ENCODE measurements around the gene SEMA3A. TPM values are rescaled to one million over a fixed set of nuclear protein-coding genes. Genes with fewer than 3 reads are reported as not detected.
A peak's percentile ranks its signal among the peaks of the same experiment; 100 is the strongest.

Gene SEMA3A
- total RNA-seq, 1 experiment from 2014 or later = 32.2 TPM

DNA sequence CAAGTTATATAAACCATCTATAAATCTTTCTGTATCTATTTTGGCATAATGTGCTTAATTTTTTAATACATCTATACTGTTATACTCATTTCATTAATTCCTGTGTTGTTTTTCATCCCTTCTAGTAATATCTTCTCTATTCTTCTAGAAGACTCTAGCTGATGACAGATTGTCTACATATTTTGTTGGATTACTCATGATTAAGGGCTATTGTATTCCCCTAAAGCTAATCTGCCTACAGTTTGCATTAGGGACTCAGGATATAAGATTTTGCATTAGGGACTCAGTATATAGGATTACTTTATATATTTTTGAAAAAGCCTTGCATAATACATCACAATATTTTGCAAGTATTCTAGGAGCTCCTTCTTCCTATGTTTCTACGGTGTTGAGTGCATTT is 8.3 kb upstream of the SEMA3A start:
- Mint-ChIP-seq H3K4me3 (no peak overlapping the region), H3K36me3 (no peaks in the 10 kb centered on the region), H3K27ac (peak overlapping the region; percentile 75), H3K4me1 (peaks cover 76% of the 10 kb centered on the region), H3K27me3 (ENCODE audit: low read depth) (no peaks in the 10 kb centered on the region), H3K9me3 (no peaks in the 10 kb centered on the region)
- CTCF ChIA-PET = no interaction called here
- no peak for DNase-seq (ENCODE audit: low spot score)
- TF ChIP-seq NFYB (CRISPR knock-in tag; conservative IDR thresholded peaks at IDR 0.05; ENCODE audit: low read depth) = no peak
- TF ChIP-seq ATF1 (CRISPR knock-in tag; IDR thresholded peaks at IDR 0.05) = no peak
- ATAC-seq = no peak
- POLR2A ChIA-PET = no interaction called here

DNA sequence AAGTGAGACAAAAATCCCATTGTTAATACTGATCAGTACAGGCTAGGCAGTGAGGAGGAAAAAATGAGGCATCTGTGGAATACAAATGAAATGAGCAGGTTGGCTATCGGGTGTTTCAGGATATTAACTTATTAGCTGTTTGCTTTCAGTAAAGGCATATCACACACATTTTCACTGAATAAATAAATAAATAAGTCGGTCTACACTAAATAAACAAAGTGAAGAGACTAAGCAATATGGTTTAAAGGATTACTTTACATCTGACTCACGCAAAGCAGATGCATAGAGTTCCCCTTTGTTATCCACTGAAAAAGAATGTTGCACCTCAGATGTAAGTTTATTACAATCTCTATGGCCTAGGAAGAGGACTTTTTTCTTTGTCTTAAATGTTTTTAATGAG is 6.3 kb upstream of the SEMA3A start:
- DNase-seq (ENCODE audit: low spot score) (no peak), ATAC-seq (peak; percentile 27; the same call in 1 of the 2 replicates)
- no peaks in the 10 kb centered on the region for H3K36me3 Mint-ChIP-seq
- ChIA-PET POLR2A (no interaction called here), CTCF (no interaction called here)
- peak overlapping the region; percentile 93 for H3K27ac Mint-ChIP-seq
- 0 out of 2 replicates have a peak overlapping the region, but pooled peaks have one; percentile 6 for H3K4me3 Mint-ChIP-seq
- peaks cover 74% of the 10 kb centered on the region for H3K4me1 Mint-ChIP-seq
- no peaks in the 10 kb centered on the region for H3K27me3 Mint-ChIP-seq (ENCODE audit: low read depth)
- H3K9me3 Mint-ChIP-seq = no peaks in the 10 kb centered on the region
- TF ChIP-seq, protein P1, sequence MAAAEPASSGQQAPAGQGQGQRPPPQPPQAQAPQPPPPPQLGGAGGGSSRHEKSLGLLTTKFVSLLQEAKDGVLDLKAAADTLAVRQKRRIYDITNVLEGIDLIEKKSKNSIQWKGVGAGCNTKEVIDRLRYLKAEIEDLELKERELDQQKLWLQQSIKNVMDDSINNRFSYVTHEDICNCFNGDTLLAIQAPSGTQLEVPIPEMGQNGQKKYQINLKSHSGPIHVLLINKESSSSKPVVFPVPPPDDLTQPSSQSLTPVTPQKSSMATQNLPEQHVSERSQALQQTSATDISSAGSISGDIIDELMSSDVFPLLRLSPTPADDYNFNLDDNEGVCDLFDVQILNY (CRISPR knock-in tag; IDR thresholded peaks at IDR 0.05) = no peak
- TF ChIP-seq FOXK1 (CRISPR knock-in tag; IDR thresholded peaks at IDR 0.05) (no peak), FOXP1 (CRISPR knock-in tag; IDR thresholded peaks at IDR 0.05; ENCODE audit: borderline replicate concordance) (no peak), EMX1 (CRISPR knock-in tag; IDR thresholded peaks at IDR 0.05) (no peak), IRF2 (CRISPR knock-in tag; IDR thresholded peaks at IDR 0.05; ENCODE audit: borderline replicate concordance, low read depth) (no peak), MYBL2 (CRISPR knock-in tag; IDR thresholded peaks at IDR 0.05) (no peak), CBFB (CRISPR knock-in tag; IDR thresholded peaks at IDR 0.05; ENCODE audit: low read depth) (no peak), TEAD1 (CRISPR knock-in tag; IDR thresholded peaks at IDR 0.05) (no peak), ZNF138 (CRISPR knock-in tag; conservative IDR thresholded peaks at IDR 0.05) (no peak)
- TF ChIP-seq, protein P2, sequence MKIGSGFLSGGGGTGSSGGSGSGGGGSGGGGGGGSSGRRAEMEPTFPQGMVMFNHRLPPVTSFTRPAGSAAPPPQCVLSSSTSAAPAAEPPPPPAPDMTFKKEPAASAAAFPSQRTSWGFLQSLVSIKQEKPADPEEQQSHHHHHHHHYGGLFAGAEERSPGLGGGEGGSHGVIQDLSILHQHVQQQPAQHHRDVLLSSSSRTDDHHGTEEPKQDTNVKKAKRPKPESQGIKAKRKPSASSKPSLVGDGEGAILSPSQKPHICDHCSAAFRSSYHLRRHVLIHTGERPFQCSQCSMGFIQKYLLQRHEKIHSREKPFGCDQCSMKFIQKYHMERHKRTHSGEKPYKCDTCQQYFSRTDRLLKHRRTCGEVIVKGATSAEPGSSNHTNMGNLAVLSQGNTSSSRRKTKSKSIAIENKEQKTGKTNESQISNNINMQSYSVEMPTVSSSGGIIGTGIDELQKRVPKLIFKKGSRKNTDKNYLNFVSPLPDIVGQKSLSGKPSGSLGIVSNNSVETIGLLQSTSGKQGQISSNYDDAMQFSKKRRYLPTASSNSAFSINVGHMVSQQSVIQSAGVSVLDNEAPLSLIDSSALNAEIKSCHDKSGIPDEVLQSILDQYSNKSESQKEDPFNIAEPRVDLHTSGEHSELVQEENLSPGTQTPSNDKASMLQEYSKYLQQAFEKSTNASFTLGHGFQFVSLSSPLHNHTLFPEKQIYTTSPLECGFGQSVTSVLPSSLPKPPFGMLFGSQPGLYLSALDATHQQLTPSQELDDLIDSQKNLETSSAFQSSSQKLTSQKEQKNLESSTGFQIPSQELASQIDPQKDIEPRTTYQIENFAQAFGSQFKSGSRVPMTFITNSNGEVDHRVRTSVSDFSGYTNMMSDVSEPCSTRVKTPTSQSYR (CRISPR knock-in tag; IDR thresholded peaks at IDR 0.05) = no peak
- TF ChIP-seq, protein P3, sequence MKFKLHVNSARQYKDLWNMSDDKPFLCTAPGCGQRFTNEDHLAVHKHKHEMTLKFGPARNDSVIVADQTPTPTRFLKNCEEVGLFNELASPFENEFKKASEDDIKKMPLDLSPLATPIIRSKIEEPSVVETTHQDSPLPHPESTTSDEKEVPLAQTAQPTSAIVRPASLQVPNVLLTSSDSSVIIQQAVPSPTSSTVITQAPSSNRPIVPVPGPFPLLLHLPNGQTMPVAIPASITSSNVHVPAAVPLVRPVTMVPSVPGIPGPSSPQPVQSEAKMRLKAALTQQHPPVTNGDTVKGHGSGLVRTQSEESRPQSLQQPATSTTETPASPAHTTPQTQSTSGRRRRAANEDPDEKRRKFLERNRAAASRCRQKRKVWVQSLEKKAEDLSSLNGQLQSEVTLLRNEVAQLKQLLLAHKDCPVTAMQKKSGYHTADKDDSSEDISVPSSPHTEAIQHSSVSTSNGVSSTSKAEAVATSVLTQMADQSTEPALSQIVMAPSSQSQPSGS (CRISPR knock-in tag; IDR thresholded peaks at IDR 0.05; ENCODE audit: borderline replicate concordance, low read depth) = no peak
- TF ChIP-seq, protein P4, sequence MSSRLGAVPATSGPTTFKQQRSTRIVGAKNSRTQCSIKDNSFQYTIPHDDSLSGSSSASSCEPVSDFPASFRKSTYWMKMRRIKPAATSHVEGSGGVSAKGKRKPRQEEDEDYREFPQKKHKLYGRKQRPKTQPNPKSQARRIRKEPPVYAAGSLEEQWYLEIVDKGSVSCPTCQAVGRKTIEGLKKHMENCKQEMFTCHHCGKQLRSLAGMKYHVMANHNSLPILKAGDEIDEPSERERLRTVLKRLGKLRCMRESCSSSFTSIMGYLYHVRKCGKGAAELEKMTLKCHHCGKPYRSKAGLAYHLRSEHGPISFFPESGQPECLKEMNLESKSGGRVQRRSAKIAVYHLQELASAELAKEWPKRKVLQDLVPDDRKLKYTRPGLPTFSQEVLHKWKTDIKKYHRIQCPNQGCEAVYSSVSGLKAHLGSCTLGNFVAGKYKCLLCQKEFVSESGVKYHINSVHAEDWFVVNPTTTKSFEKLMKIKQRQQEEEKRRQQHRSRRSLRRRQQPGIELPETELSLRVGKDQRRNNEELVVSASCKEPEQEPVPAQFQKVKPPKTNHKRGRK (CRISPR knock-in tag; IDR thresholded peaks at IDR 0.05; ENCODE audit: borderline replicate concordance) = no peak
- TF ChIP-seq, protein P5, sequence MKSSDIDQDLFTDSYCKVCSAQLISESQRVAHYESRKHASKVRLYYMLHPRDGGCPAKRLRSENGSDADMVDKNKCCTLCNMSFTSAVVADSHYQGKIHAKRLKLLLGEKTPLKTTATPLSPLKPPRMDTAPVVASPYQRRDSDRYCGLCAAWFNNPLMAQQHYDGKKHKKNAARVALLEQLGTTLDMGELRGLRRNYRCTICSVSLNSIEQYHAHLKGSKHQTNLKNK (CRISPR knock-in tag; IDR thresholded peaks at IDR 0.05) = no peak
- TF ChIP-seq, protein P6, sequence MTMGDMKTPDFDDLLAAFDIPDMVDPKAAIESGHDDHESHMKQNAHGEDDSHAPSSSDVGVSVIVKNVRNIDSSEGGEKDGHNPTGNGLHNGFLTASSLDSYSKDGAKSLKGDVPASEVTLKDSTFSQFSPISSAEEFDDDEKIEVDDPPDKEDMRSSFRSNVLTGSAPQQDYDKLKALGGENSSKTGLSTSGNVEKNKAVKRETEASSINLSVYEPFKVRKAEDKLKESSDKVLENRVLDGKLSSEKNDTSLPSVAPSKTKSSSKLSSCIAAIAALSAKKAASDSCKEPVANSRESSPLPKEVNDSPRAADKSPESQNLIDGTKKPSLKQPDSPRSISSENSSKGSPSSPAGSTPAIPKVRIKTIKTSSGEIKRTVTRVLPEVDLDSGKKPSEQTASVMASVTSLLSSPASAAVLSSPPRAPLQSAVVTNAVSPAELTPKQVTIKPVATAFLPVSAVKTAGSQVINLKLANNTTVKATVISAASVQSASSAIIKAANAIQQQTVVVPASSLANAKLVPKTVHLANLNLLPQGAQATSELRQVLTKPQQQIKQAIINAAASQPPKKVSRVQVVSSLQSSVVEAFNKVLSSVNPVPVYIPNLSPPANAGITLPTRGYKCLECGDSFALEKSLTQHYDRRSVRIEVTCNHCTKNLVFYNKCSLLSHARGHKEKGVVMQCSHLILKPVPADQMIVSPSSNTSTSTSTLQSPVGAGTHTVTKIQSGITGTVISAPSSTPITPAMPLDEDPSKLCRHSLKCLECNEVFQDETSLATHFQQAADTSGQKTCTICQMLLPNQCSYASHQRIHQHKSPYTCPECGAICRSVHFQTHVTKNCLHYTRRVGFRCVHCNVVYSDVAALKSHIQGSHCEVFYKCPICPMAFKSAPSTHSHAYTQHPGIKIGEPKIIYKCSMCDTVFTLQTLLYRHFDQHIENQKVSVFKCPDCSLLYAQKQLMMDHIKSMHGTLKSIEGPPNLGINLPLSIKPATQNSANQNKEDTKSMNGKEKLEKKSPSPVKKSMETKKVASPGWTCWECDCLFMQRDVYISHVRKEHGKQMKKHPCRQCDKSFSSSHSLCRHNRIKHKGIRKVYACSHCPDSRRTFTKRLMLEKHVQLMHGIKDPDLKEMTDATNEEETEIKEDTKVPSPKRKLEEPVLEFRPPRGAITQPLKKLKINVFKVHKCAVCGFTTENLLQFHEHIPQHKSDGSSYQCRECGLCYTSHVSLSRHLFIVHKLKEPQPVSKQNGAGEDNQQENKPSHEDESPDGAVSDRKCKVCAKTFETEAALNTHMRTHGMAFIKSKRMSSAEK (CRISPR knock-in tag; IDR thresholded peaks at IDR 0.05; ENCODE audit: borderline replicate concordance) = no peak
- TF ChIP-seq, protein P7, sequence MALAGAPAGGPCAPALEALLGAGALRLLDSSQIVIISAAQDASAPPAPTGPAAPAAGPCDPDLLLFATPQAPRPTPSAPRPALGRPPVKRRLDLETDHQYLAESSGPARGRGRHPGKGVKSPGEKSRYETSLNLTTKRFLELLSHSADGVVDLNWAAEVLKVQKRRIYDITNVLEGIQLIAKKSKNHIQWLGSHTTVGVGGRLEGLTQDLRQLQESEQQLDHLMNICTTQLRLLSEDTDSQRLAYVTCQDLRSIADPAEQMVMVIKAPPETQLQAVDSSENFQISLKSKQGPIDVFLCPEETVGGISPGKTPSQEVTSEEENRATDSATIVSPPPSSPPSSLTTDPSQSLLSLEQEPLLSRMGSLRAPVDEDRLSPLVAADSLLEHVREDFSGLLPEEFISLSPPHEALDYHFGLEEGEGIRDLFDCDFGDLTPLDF (CRISPR knock-in tag; IDR thresholded peaks at IDR 0.05) = no peak
